GM19328 (cell line): Measurements from ENCODE around the gene VPS37C.
"Not testable (repeated sequence)": the region's sequence is repeated elsewhere in the genome, so short reads cannot be mapped to it uniquely, and the experiment has no call there.

Experiments
- ATAC-seq: cut with Tn5 transposase; IDR thresholded peaks from one replicate; pipeline ENCODE4 v1.9.1; 2021; ENCODE audit warnings: mild to moderate bottlenecking, moderate library complexity; ENCODE audit not compliant: unreplicated experiment

Gene VPS37C

DNA sequence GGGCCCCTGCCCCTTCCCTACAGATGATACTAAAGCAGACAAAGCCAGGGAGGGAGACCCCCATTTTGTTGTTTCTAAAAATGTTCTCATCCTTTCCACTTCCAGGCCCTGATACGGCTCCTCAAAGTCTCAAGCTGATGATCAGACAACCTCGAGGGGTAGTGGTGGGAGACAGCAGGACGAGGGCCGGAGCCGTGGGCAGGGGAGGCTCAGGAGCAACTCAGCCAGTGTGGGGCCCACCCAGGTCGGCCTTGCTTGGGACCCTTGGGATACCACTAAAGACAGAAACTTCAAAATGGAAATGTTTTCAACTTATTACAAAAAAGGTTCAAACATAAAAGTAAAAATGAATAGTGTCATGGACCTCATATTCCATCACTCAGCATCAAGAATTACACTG lies 15.2 kb upstream of the VPS37C start:
- ATAC-seq = no peak

DNA sequence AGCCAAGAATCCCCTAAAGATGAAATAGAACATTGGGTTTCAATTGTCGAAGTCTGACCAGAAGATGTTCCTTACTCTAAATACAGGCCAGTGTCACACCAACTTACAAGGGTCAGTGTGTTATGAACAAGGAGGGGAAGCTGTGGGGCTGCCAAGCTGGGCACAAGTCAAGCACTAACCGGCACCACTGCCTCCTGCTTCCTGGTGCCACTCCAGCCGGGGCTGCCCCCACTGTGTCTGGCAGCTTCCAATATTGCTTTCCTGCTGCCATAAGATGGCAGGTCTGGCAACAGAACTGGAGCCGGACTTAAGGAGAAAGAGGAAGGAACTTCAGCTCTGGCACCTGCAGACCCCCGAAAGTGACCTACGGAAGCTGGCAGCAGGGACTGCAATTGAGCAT lies 13.7 kb upstream of the VPS37C start:
- no peak for ATAC-seq

DNA sequence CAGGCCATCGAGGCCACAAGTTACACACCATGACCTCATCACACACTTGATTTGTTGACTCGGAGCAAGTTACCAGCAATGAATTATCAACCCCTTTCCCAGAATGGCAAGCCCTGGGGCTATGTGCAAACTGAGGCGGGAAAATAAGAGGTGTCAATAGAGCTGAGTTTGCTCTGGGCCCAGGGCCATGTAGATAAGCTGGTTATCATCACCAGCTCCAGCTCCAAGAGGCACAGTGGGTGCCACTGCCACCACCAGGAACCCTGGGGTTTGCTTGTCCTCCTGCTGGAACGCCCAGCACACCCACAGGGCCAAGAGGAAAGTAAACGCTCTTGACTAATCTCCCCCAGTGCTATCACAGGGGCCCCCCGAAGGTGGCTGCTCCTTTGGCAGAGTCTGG lies 13.0 kb upstream of the VPS37C start:
- ATAC-seq = no peak

DNA sequence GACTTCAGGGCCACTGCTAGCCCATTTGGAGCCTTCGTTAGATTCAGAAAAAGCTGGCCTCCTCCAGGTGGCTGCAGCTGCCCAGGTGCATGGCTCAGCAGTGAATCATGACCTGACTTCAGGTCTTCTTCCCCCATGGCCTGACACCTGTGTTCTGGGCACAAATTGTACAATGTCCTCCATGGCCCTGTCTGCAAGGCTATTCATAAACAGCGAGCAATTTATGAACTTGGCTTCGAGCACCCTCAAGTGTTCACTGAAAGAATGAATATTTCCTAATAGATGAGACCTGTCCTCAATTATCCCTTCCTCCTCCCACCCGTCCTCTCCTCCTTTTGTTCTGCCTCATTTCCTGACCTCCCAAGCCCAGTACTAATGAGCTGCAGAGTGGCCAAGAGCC lies 12.2 kb upstream of the VPS37C start:
- ATAC-seq = no peak

DNA sequence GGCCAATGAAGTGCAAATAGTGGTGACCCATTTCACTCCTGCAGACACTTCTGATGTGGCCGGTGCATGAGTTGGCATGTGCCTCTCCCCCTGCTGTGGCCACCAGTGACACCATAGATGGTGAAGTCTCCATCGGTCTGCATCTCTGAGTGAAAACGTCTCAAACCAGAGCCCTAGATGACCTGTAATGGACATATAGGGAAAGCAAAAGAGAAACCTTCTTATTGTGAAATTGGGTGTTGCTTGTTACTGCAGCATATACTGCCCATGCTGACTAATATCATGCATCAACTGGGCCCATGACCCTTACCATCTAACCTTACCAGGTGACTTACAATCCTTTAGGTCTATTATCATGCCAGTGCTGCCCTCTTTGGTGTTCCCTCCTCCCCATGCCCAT lies 11.7 kb upstream of the VPS37C start:
- no peak for ATAC-seq

DNA sequence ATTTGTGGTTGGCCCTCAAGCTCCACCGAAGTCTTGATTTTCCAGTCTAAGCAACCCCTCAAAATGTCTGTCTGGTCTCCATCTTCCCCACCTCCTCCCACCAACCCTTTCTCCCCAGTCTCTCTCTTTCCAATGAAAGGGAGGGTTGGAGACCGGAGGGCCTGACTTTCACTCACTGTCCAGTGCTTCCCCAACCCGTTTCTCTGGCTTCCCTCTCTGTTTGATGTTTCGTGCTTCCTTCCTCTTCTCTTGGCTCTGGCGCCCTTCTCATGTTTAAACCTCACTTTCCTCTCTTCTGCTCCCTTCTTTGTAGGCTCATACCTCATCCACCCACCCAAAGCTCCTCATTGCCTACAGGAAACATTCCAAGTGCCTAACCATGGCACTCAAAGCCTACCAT lies 11.1 kb upstream of the VPS37C start:
- no peak for ATAC-seq

DNA sequence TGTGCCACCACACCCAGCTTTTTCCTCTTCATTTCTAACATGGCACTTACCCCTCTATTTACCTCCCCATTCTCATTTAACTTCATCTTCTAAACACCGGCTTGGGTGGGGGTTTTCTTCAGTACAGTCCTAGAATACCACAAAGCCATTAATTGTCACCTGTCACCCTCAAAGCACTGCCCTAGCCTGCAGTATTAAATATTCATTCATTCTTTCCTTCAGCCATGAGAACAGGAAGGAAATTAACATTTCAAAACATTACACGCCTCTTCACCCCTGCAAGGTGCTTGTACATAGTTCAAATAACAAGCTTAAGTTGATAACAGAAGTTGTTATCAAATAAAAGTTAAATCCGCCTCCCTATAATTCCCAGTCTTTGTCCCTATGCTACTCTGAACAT lies 10.7 kb upstream of the VPS37C start:
- ATAC-seq = no peak

DNA sequence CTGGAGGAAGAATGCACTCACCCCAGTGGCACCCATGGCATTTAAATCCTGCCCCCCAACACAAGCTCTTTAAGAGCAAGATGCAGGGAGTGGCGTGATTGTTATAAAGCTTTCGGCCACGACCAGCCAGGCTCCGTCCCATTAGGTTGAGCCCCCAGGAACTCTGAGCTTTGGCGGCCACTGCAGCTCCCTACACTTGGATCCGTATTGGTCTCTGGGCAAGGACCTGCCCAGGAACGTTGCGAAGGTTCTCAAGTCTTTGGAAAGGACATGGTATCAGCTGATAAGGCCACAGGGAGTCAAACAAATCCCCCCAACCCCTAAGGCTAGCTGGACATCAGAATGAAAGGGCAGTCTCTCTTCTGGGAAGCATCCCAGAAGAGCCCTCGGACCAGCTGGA lies 9.3 kb upstream of the VPS37C start:
- no peak for ATAC-seq

DNA sequence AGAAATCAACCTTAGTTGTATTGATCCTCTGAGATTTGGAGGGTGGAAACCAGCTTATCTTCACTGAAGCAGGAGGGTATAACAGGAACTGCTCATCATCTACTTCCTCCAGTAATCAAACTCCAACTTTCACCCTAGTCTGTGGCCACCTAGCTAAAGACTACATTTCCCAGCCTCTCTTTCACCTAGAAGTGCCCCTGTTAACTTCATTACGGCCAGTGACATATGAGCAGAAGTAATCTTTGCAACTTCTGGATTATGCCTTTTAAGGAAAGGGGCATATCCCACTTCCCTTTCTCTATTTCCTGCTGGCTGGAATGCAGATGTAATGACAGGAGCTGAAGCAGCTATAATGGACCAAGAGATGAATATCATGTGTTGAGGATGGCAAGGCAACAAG lies 7.6 kb upstream of the VPS37C start:
- ATAC-seq = no peak

DNA sequence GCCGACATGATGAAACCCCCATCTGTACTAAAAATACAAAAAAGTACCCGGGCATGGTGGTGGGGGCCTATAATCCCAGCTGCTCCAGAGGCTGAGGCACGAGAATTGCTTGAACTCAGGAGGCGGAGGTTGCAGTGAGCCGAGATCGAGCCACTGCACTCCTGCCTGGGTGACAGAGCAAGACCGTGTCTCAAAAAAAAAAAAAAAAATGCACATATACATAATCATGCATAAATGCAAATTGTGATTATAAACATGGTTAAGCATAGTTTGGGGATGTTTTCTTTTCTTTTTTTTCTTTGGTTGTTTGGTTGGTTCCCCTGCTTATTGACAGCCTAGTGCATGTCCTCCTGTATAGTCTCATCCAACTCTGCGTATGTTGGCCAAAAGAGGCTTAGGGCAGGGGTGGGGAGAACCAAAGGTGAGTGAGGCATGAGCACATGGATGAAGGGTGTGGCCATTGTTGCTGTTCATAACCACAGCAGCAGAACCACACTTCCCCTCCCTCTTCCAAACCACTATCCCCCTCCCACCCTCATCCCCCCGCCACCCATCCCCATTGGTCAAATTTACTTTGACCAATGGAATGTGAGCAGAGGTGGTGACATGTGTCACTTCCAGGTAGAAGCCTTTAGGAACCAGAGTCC lies 6.9 kb upstream of the VPS37C start:
- no peak for ATAC-seq

DNA sequence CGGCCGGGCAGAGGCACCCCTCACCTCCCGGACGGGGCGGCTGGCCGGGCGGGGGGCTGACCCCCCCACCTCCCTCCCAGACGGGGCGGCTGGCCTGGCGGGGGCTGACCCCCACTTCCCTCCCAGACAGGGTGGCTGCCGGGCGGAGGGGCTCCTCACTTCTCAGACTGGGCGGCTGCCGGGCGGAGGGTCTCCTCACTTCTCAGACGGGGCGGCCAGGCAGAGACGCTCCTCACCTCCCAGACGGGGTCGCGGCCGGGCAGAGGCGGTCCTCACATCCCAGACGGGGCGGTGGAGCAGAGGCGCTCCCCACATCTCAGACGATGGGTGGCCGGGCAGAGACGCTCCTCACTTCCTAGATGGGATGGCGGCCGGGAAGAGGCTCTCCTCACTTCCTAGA lies 5.1 kb upstream of the VPS37C start:
- not testable (repeated sequence) for ATAC-seq

DNA sequence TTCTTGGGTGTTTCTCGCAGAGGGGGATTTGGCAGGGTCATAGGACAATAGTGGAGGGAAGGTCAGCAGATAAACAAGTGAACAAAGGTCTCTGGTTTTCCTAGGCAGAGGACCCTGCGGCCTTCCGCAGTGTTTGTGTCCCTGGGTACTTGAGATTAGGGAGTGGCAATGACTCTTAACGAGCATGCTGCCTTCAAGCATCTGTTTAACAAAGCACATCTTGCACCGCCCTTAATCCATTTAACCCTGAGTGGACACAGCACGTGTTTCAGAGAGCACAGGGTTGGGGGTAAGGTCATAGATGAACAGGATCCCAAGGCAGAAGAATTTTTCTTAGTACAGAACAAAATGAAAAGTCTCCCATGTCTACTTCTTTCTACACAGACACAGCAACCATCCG lies 4.6 kb upstream of the VPS37C start:
- not testable (repeated sequence) for ATAC-seq

DNA sequence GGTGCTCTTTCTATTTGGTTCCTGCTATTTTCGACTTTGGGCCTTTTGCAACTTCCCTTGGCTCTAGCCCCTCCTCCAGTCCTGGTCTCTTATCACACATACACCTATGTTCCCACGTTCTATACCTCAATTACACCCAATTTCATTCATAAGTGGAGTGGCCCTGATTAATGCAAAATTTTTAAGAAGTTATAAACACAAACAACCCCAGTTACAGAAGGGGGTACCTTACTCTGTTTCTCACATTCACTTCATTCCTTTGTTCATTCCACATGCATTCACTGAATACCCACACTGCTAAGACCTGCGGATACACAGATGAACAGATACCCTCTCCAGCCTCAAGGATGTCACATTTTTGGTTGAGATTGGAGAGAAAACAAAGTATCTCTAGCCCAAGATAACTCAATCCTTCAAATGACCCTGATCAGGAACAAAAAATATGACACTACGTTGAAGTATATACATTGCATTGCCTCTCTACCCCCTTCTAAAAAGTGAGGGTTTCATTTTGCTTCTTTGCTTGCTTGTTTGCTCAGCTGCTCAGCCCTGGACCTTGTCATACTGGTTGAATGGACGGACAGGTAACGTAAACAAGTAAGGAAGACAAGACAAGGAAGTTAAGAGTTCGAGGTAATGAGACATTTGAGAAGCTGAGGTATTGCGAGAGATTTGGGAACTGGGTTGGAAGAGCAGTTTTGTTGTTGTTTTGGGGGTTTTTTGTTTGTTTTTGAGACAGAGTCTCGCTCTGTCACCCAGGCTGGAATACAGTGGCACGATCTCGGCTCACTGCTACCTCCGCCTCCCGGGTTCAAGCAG lies 3.6 kb upstream of the VPS37C start:
- no peak for ATAC-seq

DNA sequence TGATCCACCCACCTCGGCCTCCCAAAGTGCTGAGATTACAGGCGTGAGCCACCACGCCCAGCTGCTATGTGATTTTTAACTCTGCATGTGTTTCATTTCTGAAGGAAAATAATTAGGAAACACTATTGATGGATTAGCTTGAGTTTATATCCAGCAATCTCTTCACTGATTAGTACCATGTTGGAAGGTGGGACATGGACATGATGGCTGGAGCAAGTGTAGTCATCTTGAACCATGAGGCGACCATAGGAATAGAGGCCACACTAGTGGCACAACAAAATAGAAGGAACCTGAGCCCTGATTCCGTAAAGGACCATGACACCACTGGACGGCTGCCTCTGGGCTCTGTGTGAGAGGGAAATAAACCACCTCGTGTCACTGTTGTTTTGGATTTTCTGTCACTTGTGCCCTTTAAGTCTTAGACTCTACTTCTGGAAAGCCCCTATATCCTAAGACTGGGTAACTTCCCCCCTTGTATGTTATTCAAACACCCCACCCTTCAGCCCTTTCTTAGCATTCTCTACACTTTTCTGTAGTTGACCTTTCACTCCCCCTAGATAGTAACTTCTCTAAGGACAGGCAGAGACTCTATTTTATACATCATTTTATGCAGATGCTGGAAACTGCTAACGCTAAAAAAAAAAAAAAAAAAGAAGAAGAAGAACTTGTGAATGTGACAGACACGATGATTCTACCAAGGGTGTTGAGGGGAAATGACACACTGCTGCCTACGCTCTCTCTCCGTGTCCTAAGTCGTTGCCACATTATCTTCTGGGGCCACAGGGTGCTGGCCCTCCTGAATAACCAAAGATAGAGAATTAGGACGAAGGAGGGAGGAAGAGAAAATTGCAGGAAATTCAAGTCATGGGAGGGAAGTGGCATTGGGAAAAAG lies 2.7 kb upstream of the VPS37C start:
- ATAC-seq = no peak

DNA sequence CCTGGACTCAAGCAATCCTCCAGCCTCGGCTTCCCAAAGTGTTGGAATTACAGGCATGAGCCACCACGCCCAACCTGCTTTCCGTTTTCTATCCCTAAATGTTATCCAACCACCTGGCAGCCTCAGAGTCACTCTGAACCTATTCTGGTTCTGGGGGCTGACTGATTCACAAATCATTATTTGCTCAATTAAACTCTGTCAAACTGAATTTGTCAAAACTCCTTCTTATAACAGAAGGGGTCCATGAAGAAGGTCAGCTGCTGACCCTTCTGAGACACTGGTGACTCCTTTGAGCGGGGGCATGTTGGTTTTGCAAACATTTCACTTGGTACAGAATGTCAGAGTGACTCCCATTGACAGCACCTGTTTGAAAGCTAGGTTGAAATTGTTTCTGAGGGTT lies 1.8 kb upstream of the VPS37C start:
- no peak for ATAC-seq

DNA sequence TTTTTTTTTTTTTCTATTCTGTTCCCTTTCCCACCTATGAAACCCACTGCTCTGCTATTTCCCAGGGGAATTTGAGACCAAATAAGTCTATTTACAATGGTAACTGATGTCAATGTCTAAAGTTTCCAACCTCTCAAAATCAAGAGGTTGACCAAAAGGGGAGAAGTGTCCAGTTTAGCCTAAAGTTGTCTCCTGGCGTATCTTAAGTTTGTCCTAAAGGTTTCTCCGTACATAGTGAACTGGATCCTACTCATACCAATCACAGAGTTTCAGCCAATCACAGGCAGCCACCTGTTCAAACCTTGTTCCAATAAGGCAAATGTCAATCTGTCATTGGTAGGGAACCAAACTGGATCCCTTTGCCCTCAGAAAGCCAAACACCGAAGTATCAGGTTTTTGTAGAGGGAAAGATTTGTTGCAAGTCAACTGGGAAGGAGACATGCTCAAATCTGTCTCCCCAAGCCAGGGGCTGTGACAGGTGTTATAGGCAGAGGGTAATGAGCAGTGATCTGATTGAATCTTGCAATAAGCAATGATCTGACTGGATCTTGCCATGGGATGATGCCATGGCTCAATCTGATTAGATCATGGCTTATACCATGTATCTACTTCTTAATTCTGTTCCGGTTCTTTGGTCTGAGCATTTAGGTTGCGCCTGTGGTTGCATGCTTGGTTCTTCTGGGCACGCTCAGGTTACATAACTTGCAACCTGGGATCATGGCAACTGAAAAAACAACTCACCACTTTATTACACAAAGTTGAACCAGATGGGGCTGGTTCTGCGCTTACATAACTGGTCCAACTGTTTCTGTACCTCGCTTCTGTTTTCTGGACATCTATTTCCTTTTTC lies 1.1 kb upstream of the VPS37C start:
- ATAC-seq = no peak

DNA sequence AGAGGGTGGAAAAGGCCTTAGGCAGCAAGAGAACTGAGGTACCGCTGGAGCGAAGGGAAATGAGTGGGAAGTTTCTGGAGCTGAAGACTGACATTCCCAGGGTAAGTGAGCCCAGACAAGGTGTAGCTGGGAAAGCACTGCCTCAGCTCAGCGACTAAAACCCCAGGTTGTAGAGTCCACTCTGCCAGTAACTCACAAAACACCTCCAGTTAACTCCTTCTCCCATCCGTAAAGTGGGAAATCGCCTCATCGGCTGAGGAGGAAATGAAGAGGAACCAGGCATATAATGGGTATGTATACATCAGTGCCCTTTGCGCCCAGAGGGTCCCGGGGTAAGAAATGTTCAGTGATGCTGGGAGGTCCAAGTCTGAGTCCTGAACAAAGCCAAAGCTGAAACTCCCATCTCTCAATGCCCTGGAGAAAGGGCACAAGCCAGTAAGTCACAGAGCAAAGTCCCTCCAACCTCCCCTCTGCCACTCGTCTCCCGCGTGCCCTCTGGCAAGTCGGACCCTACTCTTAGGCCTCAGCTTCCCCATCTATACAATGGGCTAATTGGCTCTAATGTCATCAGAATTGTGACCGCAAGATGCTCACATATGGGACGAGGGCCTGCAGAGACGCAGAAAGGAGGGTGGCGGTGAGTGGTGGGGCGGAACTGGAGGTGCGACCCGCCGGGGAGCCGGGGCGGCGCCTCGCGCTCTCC lies 588 bp downstream of the VPS37C start:
- no peak for ATAC-seq

DNA sequence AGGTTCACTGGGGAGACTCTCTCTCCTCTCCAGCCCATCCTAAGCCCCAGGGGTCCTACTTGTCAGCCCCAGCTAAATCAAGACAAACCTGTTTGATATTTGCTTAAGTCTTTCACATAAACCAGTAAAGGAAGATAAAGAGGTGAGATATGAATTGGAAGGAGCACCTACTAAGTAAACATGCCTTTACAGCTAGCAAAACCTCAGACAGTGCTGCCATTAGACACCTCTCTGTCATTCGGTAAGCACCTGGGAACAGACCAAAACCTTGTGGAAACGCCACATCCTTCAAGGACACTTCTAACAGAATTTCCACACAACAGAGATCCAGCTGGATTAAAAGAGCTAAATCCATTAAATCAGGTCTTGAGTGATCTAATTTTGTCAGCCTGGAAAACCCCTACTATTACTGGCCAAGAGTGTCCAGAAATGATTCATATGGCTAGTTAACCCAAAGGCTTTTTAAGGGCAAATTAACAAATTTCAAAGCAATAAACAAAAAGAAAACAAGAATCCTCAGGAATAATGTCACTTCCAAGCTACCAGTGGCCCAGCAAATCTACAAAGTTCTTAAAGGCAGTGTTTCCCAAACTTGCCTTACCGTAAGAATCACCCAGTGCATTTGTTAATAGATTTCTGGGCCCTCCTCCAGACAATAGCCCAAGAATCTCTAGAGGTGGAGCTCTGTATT lies 2.4 kb downstream of the VPS37C start:
- ATAC-seq = no peak

DNA sequence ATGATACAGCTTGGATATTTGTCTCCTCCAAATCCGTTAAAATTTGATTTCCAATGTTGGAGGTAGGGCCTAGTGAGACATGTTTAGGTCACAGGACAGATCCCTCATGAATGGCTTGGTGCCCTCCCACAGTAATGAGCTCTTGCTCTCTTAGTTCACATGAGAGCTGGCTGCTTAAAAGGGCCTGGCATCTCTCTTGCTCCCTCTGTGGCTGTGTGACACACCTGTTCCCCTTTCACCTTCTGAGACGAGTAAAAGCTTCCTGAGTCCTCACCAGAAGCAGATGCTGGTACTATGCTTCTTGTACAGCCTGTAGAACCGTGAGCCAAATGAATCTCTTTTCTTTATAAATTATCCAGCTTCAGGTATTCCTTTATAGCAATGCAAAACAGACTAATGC lies 3.5 kb downstream of the VPS37C start:
- no peak for ATAC-seq

DNA sequence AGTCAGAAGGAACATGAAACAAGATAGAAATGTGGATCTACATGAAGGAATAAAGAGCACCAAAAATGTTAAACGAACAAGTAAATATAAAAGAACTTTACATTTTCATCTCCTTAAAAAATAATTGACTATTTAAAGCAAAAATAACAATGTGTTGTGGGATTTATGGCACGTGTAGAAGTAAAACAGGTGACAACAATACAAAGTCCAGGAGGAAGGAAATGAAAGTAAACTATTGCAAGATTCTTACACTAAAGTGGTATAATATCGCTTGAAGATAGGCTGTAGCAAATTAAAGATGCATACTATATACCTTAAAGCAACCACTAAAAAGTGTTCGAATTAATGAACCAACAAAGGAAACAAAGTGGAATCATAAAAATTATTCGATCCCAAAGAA lies 5.5 kb downstream of the VPS37C start:
- no peak for ATAC-seq
